Ovary (tissue), 3 donors: Measurements from ENCODE around the gene TAF1A.

Experiments used
- POLR2A ChIP-seq: fragments of 450-650 bp; IDR thresholded peaks from one replicate; pipeline ENCODE4 v1.6.1; 2017; ENCODE audit warnings: antibody characterized with exemption, mild to moderate bottlenecking, moderate library complexity
- TF ChIP-seq, protein P1 (sequence below), 3 donors: fragments of 450-650 bp in 2 of 3; fragments of 200-600 bp in 1 of 3; IDR thresholded peaks; one replicate each; pipeline versions ENCODE4 v1.5.1 to v1.8.0; 2016 to 2022; ENCODE audit warnings: antibody characterized with exemption in 3 of 3, mild to moderate bottlenecking in 1 of 3
- donor health status: DM: no; HTN: no; CAD: no.

DNA sequence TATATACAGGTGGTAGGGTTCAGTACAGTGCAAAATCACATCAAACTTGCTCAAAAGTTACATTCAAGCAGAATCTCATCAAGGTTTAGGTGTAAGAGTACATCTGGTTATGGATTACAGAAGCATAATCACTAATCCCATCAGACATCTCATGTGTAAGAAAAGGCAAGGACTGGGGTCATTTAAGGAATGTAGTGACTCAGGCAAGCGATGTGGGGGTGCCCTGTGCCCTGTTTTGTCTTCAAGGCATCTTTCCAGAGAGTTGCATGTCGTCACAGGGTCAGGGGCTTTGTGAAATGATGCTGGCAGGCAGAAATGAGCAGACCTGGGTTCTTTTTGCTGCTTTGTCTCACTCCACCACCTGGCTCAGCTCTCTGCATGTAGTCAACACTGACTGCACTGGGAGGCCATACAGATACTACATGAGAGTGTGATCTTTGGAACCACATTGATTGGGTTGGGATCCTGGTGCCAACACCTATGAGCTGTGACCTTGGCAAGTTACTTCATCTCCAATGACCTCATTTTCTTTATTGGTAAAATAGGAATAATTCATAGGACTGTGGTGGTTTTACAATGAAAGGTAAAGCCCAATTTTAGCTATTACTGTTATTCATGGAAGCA, 33.6 kb downstream of the TAF1A start:
- TF ChIP-seq POLR2A, result no peak
- TF ChIP-seq, protein P1, sequence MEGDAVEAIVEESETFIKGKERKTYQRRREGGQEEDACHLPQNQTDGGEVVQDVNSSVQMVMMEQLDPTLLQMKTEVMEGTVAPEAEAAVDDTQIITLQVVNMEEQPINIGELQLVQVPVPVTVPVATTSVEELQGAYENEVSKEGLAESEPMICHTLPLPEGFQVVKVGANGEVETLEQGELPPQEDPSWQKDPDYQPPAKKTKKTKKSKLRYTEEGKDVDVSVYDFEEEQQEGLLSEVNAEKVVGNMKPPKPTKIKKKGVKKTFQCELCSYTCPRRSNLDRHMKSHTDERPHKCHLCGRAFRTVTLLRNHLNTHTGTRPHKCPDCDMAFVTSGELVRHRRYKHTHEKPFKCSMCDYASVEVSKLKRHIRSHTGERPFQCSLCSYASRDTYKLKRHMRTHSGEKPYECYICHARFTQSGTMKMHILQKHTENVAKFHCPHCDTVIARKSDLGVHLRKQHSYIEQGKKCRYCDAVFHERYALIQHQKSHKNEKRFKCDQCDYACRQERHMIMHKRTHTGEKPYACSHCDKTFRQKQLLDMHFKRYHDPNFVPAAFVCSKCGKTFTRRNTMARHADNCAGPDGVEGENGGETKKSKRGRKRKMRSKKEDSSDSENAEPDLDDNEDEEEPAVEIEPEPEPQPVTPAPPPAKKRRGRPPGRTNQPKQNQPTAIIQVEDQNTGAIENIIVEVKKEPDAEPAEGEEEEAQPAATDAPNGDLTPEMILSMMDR (IDR thresholded peaks at IDR 0.05), result no peak
